Esophagus squamous epithelium (tissue), 5 donors: Measurements from ENCODE around the gene NR2C2. TPM values are rescaled to one million over a fixed set of nuclear protein-coding genes. Genes with fewer than 3 reads are reported as not detected.
"Not testable (repeated sequence)": the region's sequence is repeated elsewhere in the genome, so short reads cannot be mapped to it uniquely, and the experiment has no call there.

Experiments
- DNase-seq: peaks from one replicate; lab custom pipeline; 2025; lab: John Stamatoyannopoulos, UW
- H3K27ac ChIP-seq, 4 donors: fragments of 200-600 bp; sonication (generic); one replicate each; pipeline ENCODE4 v1.5.1; 2016 to 2019; ENCODE audit warnings: mild to moderate bottlenecking in 1 of 4
- H3K27me3 ChIP-seq, 4 donors: fragments of 200-600 bp; sonication (generic); 1 replicate in 3 of 4; 2 replicates in 1 of 4; pipeline versions ENCODE4 v1.5.1 to v1.6.0; 2017 to 2021; ENCODE audit warnings: antibody characterized with exemption in 1 of 4
- H3K36me3 ChIP-seq, 3 donors: fragments of 200-600 bp; sonication (generic); one replicate each; pipeline ENCODE4 v1.5.1; 2016 to 2019
- H3K4me1 ChIP-seq, 3 donors: fragments of 200-600 bp; sonication (generic); one replicate each; pipeline ENCODE4 v1.5.1; 2017 to 2019
- H3K4me3 ChIP-seq, 4 donors: fragments of 200-600 bp; sonication (generic); 1 replicate in 3 of 4; 2 replicates in 1 of 4; pipeline ENCODE4 v1.5.1; 2016 to 2019; ENCODE audit warnings: mild to moderate bottlenecking in 2 of 4, moderate library complexity in 1 of 4
- H3K9me3 ChIP-seq, 3 donors: fragments of 200-600 bp; sonication (generic); one replicate each; pipeline ENCODE4 v1.5.1; 2016 to 2019
- CTCF ChIP-seq, 6 experiments: fragments of 450-650 bp in 4 of 6; fragments of 200-600 bp in 2 of 6; sonication (generic) in 2 of 6; IDR thresholded peaks; one replicate each; pipeline ENCODE4 v1.5.1; 2016 to 2019; ENCODE audit warnings: antibody characterized with exemption in 6 of 6, mild to moderate bottlenecking in 4 of 6, moderate library complexity in 4 of 6
- POLR2A ChIP-seq, 4 donors: fragments of 450-650 bp; IDR thresholded peaks; one replicate each; pipeline ENCODE4 v1.6.1; 2017; ENCODE audit warnings: antibody characterized with exemption in 4 of 4, mild to moderate bottlenecking in 4 of 4, moderate library complexity in 3 of 4
- WGBS, 2 donors: methylation state at CpG; one replicate each; pipeline ENCODE4 v1.1.5; 2018; 5-methylcytosine and 5-hydroxymethylcytosine counted together
- intact Hi-C: fragments of 100-400 bp; cut with DNase I; formaldehyde crosslinking; loops from one replicate; pipeline ENCODE4 v1.15.0; 2022
- total RNA-seq, 4 donors: library from RNA; depleted of rRNA; stranded (reverse); fragments of >200 nt; gene quantifications; one replicate each; pipeline ENCODE4 v1.1.0, GENCODE V29; 2016
- donor health status: DM: yes; HTN: yes; CAD: no.

NR2C2 gene
- total RNA-seq, 4 donors from 2014 or later, result 14.1 to 37.2 (median 26.3) TPM

GRCh38 chr3:14902719-14903118 lies 44.7 kb upstream of the NR2C2 start:
- WGBS, 2 donors, result 25 to 62% methylated on average over 5 of the region's 7 CpGs
- no peak for TF ChIP-seq POLR2A (IDR thresholded peaks at IDR 0.05)
- TF ChIP-seq CTCF (IDR thresholded peaks at IDR 0.05), result no peak
- Histone ChIP-seq H3K4me3 (no peak overlapping the region), H3K27ac (peak overlapping the region in 1 of 4 donors; percentile 21), H3K4me1 (no peaks in the 10 kb centered on the region), H3K36me3 (peaks cover 0 to 8% (median 0%) of the 10 kb centered on the region in 3 donors), H3K9me3 (peaks cover 0 to 14% (median 0%) of the 10 kb centered on the region in 3 donors), H3K27me3 (peaks cover 0 to 7% (median 0%) of the 10 kb centered on the region in 4 donors)
- no peak for DNase-seq
- intact Hi-C loops, result no loop called here

DNA sequence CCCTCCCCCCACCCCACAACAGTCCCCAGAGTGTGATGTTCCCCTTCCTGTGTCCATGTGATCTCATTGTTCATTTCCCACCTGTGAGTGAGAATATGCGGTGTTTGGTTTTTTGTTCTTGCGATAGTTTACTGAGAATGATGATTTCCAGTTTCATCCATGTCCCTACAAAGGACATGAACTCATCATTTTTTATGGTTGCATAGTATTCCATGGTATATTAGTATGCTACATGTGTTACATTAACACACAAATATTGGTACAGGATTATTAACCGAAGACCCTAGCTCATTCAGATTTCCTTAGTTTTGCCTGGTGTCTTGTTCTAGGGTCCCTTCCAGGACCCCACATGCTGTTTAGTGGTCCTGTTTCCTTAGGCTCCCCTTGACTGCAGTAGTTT lies 43.9 kb upstream of the NR2C2 start:
- H3K27me3 ChIP-seq, H3K36me3 ChIP-seq, intact Hi-C loops, DNase-seq, H3K27ac ChIP-seq, H3K4me3 ChIP-seq, H3K4me1 ChIP-seq: not testable (repeated sequence)
- H3K9me3 ChIP-seq, result peaks cover 0 to 14% (median 0%) of the 10 kb centered on the region in 3 donors
- WGBS, 2 donors, result 100% methylated on average over 1 to 3 of the region's 3 CpGs

DNA sequence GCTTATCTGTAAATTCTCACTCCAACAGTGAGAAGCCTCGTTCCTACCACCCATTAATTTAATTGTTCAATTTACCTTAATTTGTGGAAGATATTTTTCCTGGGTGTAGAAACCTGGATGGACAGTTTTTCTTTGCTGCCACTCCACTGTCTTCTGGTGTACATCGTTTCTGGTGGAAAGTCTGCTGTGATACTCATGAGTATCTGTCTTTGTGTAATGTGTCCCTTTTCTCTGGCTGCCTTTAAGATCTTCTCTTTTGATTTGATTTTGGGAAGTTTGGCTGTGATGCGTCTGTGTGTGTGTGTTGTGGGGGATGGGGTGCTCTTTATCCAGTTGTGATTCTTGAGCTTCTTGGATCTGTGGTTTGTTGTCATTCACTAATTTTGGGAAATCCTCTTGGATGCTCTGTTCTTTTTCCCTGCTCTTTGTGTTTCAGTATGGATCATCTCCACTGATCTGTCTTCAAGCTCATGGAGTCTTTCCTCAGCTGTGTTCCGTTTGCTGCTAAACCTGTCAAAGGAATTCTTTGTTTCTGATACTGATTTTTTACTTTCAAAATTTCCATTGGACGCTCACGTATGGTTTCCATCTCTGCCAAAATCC lies 42.2 kb upstream of the NR2C2 start:
- TF ChIP-seq CTCF (IDR thresholded peaks at IDR 0.05) (no peak), POLR2A (IDR thresholded peaks at IDR 0.05) (no peak)
- H3K4me3 ChIP-seq, result no peak overlapping the region
- no peaks in the 10 kb centered on the region for H3K36me3 ChIP-seq
- H3K9me3 ChIP-seq, result peaks cover 0 to 14% (median 0%) of the 10 kb centered on the region in 3 donors
- no peak overlapping the region for H3K27ac ChIP-seq
- no peak for DNase-seq
- WGBS, 2 donors, result 87% methylated on average over 6 of the region's 6 CpGs
- H3K27me3 ChIP-seq, result no peaks in the 10 kb centered on the region
- H3K4me1 ChIP-seq, result no peaks in the 10 kb centered on the region
- intact Hi-C loops, result no loop called here

- TF ChIP-seq CTCF (IDR thresholded peaks at IDR 0.05), result no peak
- no peak for TF ChIP-seq POLR2A (IDR thresholded peaks at IDR 0.05)
- DNase-seq, result no peak
- no peaks in the 10 kb centered on the region for H3K27me3 ChIP-seq
- H3K9me3 ChIP-seq, result peaks cover 0 to 14% (median 0%) of the 10 kb centered on the region in 3 donors
- no peak overlapping the region for H3K27ac ChIP-seq
- no peaks in the 10 kb centered on the region for H3K4me1 ChIP-seq
- 46 to 57% methylated on average over 6 to 9 of the region's 11 CpGs for WGBS, 2 donors
- H3K4me3 ChIP-seq, result no peak overlapping the region
- H3K36me3 ChIP-seq, result no peaks in the 10 kb centered on the region
- intact Hi-C loops, result no loop called here
These were observed 40.9 kb upstream of the NR2C2 start for GRCh38 chr3:14906355-14906971.

DNA sequence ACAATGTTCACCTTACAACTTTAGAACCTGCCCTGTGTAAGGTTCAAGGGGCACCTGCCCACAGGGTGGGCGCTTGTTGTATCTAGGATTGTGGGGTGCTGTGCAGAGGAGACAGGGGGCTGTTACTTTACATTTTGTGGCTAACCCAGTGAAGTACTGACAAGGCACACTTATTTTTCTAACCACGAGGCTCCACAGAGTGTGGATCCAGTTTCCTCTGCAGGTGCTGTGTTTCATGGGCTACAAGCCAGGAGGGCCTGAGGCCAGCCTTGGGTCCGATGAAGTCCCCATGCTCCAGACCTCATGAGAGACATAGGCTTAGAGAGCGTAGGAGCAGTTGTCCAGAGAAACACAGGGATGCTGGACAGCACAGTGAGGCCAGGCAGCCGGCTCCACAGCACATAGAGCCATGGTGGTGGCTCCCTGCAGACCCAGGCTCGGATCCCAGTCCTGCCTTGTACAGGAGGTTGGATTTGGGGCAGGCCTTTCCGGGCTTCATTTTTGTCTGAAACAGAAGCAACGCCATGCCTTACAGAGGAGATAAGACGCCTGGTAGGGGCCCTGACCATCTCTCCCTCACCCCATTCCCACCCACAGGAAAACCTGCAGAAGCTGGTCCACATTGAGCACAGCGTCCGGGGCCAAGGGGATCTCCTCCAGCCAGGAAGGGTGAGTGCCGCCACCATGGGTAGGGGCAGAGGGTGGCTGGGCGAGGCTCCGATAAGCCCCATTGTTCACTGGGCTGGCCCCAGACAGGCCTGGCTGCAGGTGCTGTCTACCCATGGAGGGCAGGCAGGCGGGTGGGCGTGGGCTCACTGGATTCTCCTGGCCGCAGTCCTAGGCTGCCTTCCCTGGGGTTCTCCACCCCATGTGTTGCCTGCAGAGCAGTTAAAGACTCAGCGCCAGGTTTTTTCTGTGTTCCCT lies 40.1 kb upstream of the NR2C2 start:
- H3K4me3 ChIP-seq, result no peak overlapping the region
- no peaks in the 10 kb centered on the region for H3K36me3 ChIP-seq
- H3K4me1 ChIP-seq, result no peaks in the 10 kb centered on the region
- intact Hi-C loops, result no loop called here
- H3K27me3 ChIP-seq, result no peaks in the 10 kb centered on the region
- H3K27ac ChIP-seq, result no peak overlapping the region
- TF ChIP-seq POLR2A (IDR thresholded peaks at IDR 0.05) (no peak), CTCF (IDR thresholded peaks at IDR 0.05) (no peak)
- H3K9me3 ChIP-seq, result peaks cover 0 to 14% (median 0%) of the 10 kb centered on the region in 3 donors
- 68 to 72% methylated on average over 3 to 7 of the region's 18 CpGs for WGBS, 2 donors
- no peak for DNase-seq
